ENCODE data around the gene GPR18. TPM values are rescaled to one million over a fixed set of nuclear protein-coding genes. Genes with fewer than 3 reads are reported as not detected.

Gene GPR18
- total RNA-seq, 4 donors from 2014 or later: not detected

DNA sequence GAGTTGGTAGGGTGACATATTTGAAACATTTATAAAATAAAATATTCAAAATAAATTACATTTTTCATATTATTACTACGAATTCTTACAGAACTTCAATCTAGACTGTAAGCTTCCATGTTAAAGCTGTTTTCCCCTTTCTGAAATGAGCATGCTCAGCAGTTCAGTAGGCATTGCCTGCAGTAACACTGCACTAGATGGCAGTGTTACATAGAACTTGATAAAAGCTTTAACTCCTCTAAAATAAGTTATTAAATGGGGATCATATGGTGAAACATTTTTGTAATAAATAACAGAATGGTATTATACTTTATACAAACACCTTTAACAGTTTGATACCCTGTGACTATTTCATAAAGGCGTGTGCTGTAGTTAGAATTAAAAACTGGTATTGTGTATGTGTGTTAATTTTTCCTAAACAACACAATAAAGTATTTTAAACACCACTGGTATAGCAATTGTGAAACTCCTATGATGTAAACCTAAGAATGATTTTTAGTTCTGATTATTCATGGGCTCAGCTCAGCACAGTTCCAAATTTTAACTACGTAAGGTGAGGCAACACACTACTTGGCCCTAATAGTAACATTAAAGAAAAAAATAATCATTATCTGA, 11.6 kb upstream of the GPR18 start:
- H3K9me3 ChIP-seq: no peaks in the 10 kb centered on the region
- H3K4me1 ChIP-seq: peaks cover 8% of the 10 kb centered on the region
- no peak for TF ChIP-seq EP300 (IDR thresholded peaks at IDR 0.05)
- TF ChIP-seq, protein P1, sequence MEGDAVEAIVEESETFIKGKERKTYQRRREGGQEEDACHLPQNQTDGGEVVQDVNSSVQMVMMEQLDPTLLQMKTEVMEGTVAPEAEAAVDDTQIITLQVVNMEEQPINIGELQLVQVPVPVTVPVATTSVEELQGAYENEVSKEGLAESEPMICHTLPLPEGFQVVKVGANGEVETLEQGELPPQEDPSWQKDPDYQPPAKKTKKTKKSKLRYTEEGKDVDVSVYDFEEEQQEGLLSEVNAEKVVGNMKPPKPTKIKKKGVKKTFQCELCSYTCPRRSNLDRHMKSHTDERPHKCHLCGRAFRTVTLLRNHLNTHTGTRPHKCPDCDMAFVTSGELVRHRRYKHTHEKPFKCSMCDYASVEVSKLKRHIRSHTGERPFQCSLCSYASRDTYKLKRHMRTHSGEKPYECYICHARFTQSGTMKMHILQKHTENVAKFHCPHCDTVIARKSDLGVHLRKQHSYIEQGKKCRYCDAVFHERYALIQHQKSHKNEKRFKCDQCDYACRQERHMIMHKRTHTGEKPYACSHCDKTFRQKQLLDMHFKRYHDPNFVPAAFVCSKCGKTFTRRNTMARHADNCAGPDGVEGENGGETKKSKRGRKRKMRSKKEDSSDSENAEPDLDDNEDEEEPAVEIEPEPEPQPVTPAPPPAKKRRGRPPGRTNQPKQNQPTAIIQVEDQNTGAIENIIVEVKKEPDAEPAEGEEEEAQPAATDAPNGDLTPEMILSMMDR (IDR thresholded peaks at IDR 0.05): peak in 1 of 2 donors; percentile 51
- no peaks in the 10 kb centered on the region for H3K27me3 ChIP-seq
- no peak overlapping the region for H3K4me3 ChIP-seq
- 67% methylated on average over 3 of the region's 3 CpGs for WGBS
- H3K27ac ChIP-seq: no peak overlapping the region
- DNase-seq (ENCODE audit: low spot score in 2 of 2): no peak
- peaks cover under 1% of the 10 kb centered on the region for H3K36me3 ChIP-seq

GRCh38 chr13:99268822-99269221, 10.6 kb upstream of the GPR18 start:
- no peak for TF ChIP-seq EP300 (IDR thresholded peaks at IDR 0.05)
- TF ChIP-seq, protein P1 (IDR thresholded peaks at IDR 0.05): no peak
- TF ChIP-seq POLR2AphosphoS5 (IDR thresholded peaks at IDR 0.05): no peak
- no peak for TF ChIP-seq POLR2A (IDR thresholded peaks at IDR 0.05)
- H3K36me3 ChIP-seq: no peaks in the 10 kb centered on the region
- H3K27ac ChIP-seq: no peak overlapping the region
- no peaks in the 10 kb centered on the region for H3K9me3 ChIP-seq
- no peak overlapping the region for H3K4me3 ChIP-seq
- no peak for DNase-seq (ENCODE audit: low spot score in 2 of 2)
- no peaks in the 10 kb centered on the region for H3K27me3 ChIP-seq
- H3K4me1 ChIP-seq: peaks cover 8% of the 10 kb centered on the region
- 88% methylated on average over 3 of the region's 3 CpGs for WGBS

- no peaks in the 10 kb centered on the region for H3K9me3 ChIP-seq
- H3K27ac ChIP-seq: no peak overlapping the region
- TF ChIP-seq, protein P1 (IDR thresholded peaks at IDR 0.05): no peak
- no peak for TF ChIP-seq POLR2AphosphoS5 (IDR thresholded peaks at IDR 0.05)
- TF ChIP-seq POLR2A (IDR thresholded peaks at IDR 0.05): no peak
- TF ChIP-seq EP300 (IDR thresholded peaks at IDR 0.05): no peak
- no peak overlapping the region for H3K4me3 ChIP-seq
- no peaks in the 10 kb centered on the region for H3K27me3 ChIP-seq
- no peak for DNase-seq (ENCODE audit: low spot score in 2 of 2)
- H3K4me1 ChIP-seq: peaks cover 10% of the 10 kb centered on the region
- H3K36me3 ChIP-seq: no peaks in the 10 kb centered on the region
- WGBS: 92% methylated on average over 4 of the region's 4 CpGs
Observed at GRCh38 chr13:99267927-99268326, 9.7 kb upstream of the GPR18 start.

DNA sequence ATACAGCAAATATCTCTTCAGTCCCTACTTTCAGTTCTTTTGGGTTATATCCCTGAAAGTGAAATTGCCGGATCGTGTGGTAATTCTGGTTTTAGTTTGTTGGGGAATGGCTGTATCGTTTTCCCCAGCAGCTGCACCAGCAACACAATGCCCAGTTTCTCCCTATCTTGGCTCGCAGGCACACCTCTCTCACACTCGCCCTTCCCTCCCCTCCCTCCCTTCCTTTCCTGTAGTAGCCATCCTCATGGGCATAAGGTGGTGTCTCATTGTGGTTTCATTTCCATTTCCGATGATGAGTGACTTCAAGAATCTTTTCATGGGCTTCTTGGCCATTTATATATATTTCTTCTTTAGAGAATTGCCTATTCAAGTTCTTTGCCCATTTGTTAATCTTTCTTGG, 8.6 kb upstream of the GPR18 start:
- no peak for DNase-seq (ENCODE audit: low spot score in 2 of 2)
- H3K4me1 ChIP-seq: peaks cover 10% of the 10 kb centered on the region
- WGBS: 87% methylated on average over 6 of the region's 6 CpGs
- no peak overlapping the region for H3K27ac ChIP-seq
- H3K9me3 ChIP-seq: no peaks in the 10 kb centered on the region
- TF ChIP-seq EP300 (IDR thresholded peaks at IDR 0.05): no peak
- TF ChIP-seq POLR2A (IDR thresholded peaks at IDR 0.05): no peak
- TF ChIP-seq POLR2AphosphoS5 (IDR thresholded peaks at IDR 0.05): no peak
- TF ChIP-seq, protein P1 (IDR thresholded peaks at IDR 0.05): no peak
- H3K4me3 ChIP-seq: no peak overlapping the region
- H3K36me3 ChIP-seq: no peaks in the 10 kb centered on the region
- no peaks in the 10 kb centered on the region for H3K27me3 ChIP-seq

GRCh38 chr13:99265821-99266426, 7.7 kb upstream of the GPR18 start:
- TF ChIP-seq, protein P1 (IDR thresholded peaks at IDR 0.05): peak; percentile 36 to 50
- no peak for TF ChIP-seq POLR2AphosphoS5 (IDR thresholded peaks at IDR 0.05)
- H3K27me3 ChIP-seq: no peaks in the 10 kb centered on the region
- no peaks in the 10 kb centered on the region for H3K9me3 ChIP-seq
- no peak for DNase-seq (ENCODE audit: low spot score in 2 of 2)
- no peak overlapping the region for H3K27ac ChIP-seq
- WGBS: 19% methylated on average over 3 of the region's 3 CpGs
- H3K4me3 ChIP-seq: no peak overlapping the region
- no peaks in the 10 kb centered on the region for H3K36me3 ChIP-seq
- peaks cover 10% of the 10 kb centered on the region for H3K4me1 ChIP-seq
